Effector memory CD8-positive, alpha-beta T cell (primary cell): ENCODE data around the gene MINAR2.
A peak's percentile ranks its signal among the peaks of the same experiment; 100 is the strongest.

Source experiments
- ATAC-seq: fragments of 150-1000 bp; cut with Tn5 transposase; replicated peaks from 2 replicates; pipeline ENCODE4 v1.10.0; 2021; ENCODE audit warnings: mild to moderate bottlenecking, moderate library complexity
- DNase-seq, 3 experiments: peaks; one replicate each; pipeline ENCODE4 v3.0.0; 2021
- H3K27ac Mint-ChIP-seq, 2 donors: one replicate each; pipeline ENCODE4 v1.8.0; 2022; ENCODE audit warnings: mild to moderate bottlenecking in 2 of 2, mixed read lengths in 2 of 2, moderate library complexity in 2 of 2
- H3K27me3 Mint-ChIP-seq, 2 donors: one replicate each; pipeline ENCODE4 v1.8.0; 2022; ENCODE audit warnings: mixed read lengths in 2 of 2
- H3K36me3 Mint-ChIP-seq: one replicate; pipeline ENCODE4 v1.8.0; 2022; ENCODE audit warnings: mild to moderate bottlenecking, moderate library complexity, mixed read lengths; ENCODE audit not compliant: insufficient read depth
- H3K4me1 Mint-ChIP-seq, 2 donors: one replicate each; pipeline ENCODE4 v1.8.0; 2022; ENCODE audit warnings: low read depth in 2 of 2, mixed read lengths in 2 of 2
- H3K4me3 Mint-ChIP-seq, 2 donors: one replicate each; pipeline ENCODE4 v1.8.0; 2022; ENCODE audit warnings: mild to moderate bottlenecking in 2 of 2, mixed read lengths in 2 of 2, moderate library complexity in 2 of 2
- H3K9me3 Mint-ChIP-seq, 2 donors: one replicate each; pipeline ENCODE4 v1.8.0; 2022; ENCODE audit warnings: mixed read lengths in 2 of 2

MINAR2 gene

DNA sequence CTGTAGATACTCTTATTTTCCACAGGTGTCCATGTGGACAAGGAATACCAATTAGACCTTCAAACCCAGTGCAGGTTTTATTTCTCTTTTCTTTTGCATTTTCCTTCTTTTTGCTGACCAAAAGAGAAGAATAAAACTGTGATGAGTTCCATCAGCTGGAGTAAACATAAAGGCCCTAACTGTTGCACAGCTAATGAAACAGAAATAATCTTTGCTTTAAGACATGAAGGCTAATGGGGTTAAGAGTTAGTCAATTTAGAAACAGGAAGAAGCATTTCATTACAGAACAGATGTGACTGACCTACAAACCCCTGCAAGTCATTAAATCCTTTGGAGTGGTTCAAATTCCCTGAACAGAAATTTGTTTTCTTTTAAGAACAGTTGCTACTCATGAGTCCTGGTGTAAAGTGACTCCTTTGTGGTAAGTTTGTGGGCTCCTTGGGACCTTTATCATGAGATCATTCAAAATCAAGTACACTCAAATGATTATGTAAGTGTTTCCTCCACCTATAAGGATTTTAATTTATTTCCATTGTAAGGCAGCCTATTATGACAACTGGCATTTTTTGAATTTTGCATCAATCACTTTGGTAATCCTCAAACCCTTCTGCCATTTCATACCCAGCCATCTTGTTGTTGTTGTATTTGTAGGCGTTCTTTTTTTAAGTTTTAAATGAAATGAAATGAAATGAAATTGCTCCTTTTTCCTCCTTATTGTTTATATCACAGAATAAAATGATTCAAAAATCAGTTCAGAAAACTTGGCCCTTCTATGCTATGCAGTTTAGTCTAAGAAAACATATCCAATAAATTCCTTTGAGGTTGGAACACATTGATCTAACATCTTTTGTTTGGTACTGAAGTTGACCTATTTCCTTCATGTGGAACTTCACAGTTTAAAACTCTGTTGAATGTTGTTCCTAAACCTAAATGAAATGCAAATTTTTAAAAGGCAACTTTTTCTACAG lies 1.3 kb downstream of the MINAR2 start:
- no peak overlapping the region for H3K4me3 Mint-ChIP-seq
- no peaks in the 10 kb centered on the region for H3K27me3 Mint-ChIP-seq
- H3K36me3 Mint-ChIP-seq = no peaks in the 10 kb centered on the region
- ATAC-seq (no peak), DNase-seq (no peak)
- no peaks in the 10 kb centered on the region for H3K9me3 Mint-ChIP-seq
- no peaks in the 10 kb centered on the region for H3K4me1 Mint-ChIP-seq
- H3K27ac Mint-ChIP-seq = no peak overlapping the region

DNA sequence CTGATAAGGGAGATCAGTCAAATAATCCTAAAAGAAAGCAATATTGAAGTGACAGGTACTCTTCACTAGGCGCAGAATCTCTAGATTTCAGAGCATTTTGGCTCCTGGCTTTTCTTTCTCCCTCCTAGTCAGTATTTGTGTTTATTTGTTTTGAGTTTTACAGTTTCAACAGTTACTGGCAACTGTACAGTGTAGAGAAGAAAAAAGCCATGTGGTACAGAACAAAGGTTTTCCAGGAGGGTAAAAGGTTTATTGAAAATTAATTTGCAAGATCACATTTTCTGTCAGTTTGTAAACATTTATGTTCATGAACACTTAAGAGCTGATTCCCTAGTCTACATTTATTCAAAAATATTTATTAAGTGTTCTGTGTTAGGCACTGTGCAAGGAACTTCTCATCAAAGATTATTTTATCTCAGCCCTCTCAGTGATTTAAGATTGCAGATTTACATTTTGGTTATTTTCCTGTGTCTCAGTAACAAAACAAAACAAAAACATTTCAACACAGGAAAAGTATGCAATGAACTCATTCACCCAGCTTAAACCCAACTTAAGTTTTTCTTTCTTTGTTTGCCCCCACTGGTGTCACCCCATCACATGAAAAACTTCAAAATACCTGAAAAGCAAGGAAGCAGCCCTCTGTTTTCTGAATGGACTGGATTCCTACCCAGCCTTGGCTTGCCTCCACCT lies 12.9 kb downstream of the MINAR2 start:
- Mint-ChIP-seq H3K9me3 (no peaks in the 10 kb centered on the region), H3K4me3 (no peak overlapping the region), H3K36me3 (no peaks in the 10 kb centered on the region), H3K27ac (no peak overlapping the region), H3K4me1 (no peaks in the 10 kb centered on the region), H3K27me3 (no peaks in the 10 kb centered on the region)
- ATAC-seq (no peak), DNase-seq (no peak)

DNA sequence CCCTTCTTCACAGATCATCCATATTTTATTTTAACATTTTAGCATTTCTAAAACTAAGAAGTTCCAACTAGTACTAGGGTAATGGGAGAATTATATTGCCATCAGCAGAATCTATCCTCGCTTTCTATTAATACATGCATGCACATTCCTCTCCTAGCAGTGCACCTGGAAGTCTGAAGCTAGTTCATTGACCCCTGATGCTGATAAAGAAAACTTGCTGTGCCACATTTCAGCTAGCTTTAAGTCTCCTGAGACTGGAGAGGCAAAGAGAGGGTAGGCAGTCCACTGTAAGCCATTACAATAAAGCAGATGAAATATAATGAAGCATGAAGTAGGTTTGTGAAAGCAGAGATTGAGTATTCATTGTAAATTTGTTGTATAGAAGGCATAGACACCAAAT lies 15.8 kb downstream of the MINAR2 start:
- DNase-seq (no peak), ATAC-seq (no peak)
- no peak overlapping the region for H3K4me3 Mint-ChIP-seq
- H3K4me1 Mint-ChIP-seq = no peaks in the 10 kb centered on the region
- no peak overlapping the region for H3K27ac Mint-ChIP-seq
- H3K36me3 Mint-ChIP-seq = no peaks in the 10 kb centered on the region
- H3K9me3 Mint-ChIP-seq = no peaks in the 10 kb centered on the region
- no peaks in the 10 kb centered on the region for H3K27me3 Mint-ChIP-seq

DNA sequence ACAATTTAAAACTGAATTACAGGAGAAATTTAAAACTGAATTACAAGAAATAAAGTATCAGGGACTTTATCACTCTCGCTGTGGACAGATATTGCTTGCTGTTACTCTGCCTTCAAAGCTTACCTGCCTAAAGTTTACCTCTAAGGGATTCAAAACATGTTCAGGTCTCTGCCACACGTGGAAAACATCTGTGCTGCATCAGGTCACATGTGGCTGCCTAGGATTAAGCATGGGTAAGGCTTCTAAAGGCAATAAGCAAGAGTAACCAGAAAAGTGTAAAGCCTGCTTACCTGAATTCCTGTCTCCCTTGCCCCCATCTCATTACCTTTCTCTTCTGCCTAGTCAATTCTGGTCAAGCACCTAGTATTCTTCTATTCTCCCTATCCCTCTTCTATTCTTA lies 18.9 kb downstream of the MINAR2 start:
- DNase-seq = no peak
- no peaks in the 10 kb centered on the region for H3K4me1 Mint-ChIP-seq
- no peaks in the 10 kb centered on the region for H3K27me3 Mint-ChIP-seq
- H3K27ac Mint-ChIP-seq = no peak overlapping the region
- no peaks in the 10 kb centered on the region for H3K9me3 Mint-ChIP-seq
- H3K4me3 Mint-ChIP-seq = no peak overlapping the region
- no peak for ATAC-seq
- H3K36me3 Mint-ChIP-seq = no peaks in the 10 kb centered on the region

DNA sequence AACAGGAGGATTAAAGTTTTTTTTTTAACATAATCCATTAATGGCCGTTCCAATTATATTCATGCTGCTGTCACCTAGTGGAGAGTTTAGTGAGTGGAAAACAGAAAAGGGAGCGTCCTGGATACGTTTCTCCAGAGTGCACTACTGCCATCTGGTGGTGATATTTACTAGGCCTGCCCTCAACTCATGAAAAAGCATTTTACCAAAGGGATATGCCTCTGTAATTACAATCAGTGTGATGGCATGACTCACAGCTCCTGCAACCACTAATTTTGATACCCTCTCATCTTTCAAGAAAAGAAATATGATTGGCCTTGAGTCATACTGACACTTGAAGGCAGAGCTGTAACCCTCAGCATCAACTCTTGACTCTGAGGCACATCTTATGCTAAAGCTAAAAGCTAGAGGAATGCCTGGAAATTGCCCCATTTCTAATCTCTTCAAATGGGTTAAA lies 20.1 kb downstream of the MINAR2 start:
- DNase-seq = peak; percentile 31 to 49 (median 34)
- no peak overlapping the region for H3K27ac Mint-ChIP-seq
- no peak overlapping the region for H3K4me3 Mint-ChIP-seq
- peak; percentile 71 for ATAC-seq
- H3K9me3 Mint-ChIP-seq = no peaks in the 10 kb centered on the region
- no peaks in the 10 kb centered on the region for H3K36me3 Mint-ChIP-seq
- H3K4me1 Mint-ChIP-seq = no peaks in the 10 kb centered on the region
- peaks cover 0 to under 1% of the 10 kb centered on the region in 2 donors for H3K27me3 Mint-ChIP-seq

DNA sequence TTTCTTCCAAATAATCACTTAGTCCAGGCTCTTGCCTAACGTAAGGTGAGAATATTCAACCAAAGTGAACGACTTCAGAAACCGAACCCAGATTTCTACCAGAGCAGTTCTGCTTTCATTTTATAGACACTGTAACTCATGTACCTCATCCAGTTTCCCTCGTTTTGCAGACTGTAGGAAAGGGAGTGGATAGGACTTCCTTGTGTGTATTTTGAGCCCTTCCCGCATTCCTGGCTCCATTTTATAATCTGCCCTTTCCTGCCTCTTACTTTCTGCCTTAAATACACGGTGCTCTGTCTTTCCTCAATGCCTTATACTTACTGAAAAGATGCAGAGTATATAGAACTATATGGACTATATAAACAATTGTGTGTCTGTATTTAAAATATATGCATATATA lies 20.8 kb downstream of the MINAR2 start:
- H3K27me3 Mint-ChIP-seq = peaks cover 0 to 6% of the 10 kb centered on the region in 2 donors
- no peak overlapping the region for H3K4me3 Mint-ChIP-seq
- no peak for DNase-seq
- no peaks in the 10 kb centered on the region for H3K4me1 Mint-ChIP-seq
- no peak for ATAC-seq
- no peaks in the 10 kb centered on the region for H3K9me3 Mint-ChIP-seq
- no peaks in the 10 kb centered on the region for H3K36me3 Mint-ChIP-seq
- H3K27ac Mint-ChIP-seq = no peak overlapping the region

DNA sequence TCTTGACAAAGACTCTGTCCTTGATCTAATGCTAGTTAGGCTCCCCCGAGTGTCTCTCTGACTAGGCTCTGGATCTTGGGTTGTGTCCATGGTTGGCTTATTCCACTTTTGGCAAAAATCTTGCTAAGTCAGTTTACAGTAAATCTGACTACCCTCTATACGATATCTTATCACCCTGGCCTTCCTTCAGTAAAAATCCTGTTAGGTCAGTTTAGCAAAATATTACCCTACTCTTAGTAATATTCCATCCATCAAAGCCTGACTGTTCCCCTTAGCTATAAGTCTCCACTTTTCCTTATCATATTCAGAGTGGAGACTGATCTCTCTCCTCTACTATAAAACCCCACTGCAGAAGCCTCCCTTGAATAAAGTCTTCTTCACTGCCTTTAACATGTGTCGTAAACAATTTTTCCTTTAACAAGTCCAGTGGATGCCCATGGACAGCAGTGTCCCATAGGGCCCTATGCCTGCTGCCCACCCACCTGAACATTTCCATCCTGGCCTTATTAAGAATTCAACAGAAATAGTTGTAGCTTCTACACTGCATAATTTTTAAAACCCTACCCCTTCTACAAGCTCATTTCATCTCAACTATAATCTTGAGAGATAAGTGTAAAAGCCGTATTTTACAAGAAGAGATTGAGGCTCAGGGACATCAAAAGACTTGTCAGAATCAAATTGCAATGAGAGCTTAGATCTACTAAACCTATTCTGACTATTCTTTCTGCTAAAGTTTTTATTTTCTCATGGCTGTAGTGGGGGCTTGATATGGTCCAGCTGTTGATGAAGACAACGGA lies 22.3 kb downstream of the MINAR2 start:
- H3K36me3 Mint-ChIP-seq = no peaks in the 10 kb centered on the region
- ATAC-seq (no peak), DNase-seq (no peak)
- no peak overlapping the region for H3K4me3 Mint-ChIP-seq
- H3K4me1 Mint-ChIP-seq = no peaks in the 10 kb centered on the region
- no peaks in the 10 kb centered on the region for H3K9me3 Mint-ChIP-seq
- H3K27ac Mint-ChIP-seq = no peak overlapping the region
- H3K27me3 Mint-ChIP-seq = peaks cover 0 to 6% of the 10 kb centered on the region in 2 donors

DNA sequence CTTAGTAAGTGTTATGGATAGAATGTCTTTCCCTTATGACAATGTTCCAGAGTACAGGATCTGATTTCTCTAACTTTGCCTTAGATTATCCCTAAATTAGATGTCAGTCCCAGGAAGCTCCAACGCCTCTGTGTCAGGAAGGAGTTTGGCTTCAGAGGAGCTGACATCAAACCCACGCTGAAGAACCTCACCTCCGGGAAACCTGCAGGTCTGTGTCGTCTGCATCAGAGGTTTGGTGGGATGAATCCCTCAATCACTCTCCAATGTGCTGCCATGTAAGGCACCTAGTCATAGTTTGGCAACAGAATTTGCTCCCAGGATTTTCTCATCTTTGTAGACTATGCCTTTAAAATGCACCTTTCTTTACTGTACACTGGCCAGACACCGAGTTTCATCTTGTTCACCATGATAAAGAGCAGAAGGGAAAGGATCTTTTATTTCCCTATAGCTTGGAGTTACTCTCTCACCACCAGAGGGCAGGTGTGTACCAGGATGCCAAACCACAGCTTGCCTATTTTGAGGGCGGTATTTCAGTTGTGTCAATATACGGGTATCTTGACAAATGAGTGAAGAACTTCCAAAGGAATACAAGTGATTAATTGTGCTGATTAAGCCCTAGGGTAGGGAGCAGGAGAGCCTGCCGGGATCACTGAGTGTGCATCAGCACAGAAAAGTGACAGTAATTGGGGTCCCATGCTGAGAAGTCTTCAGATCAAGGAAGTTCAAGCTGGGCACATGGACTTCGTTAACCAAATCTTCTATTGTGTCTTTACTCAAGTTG lies 23.4 kb downstream of the MINAR2 start:
- ATAC-seq (peak; percentile 62), DNase-seq (peak; percentile 7 to 36 (median 20))
- Mint-ChIP-seq H3K4me3 (no peak overlapping the region), H3K36me3 (no peaks in the 10 kb centered on the region), H3K4me1 (no peaks in the 10 kb centered on the region), H3K27me3 (peaks cover 0 to 6% of the 10 kb centered on the region in 2 donors), H3K27ac (no peak overlapping the region), H3K9me3 (no peaks in the 10 kb centered on the region)

DNA sequence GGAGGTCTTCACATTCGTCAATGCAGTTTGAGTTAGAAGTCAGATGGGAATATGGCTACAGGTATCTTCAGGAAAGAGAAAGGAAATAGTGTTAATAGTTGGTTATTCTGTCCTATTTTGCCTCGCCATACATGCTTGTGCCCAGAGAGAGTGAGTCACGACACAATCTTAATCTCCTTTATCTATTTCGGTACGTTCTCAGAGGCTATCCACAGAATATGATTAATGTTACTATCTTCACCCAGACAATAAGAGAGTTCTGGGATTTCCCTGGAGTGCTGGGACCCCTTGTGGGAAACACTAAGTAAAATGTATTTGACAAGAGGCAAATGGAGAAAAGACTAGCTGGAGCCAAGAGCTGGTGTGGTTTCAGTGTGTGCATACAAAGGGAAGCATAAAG lies 25.5 kb downstream of the MINAR2 start:
- Mint-ChIP-seq H3K36me3 (no peaks in the 10 kb centered on the region), H3K9me3 (no peaks in the 10 kb centered on the region), H3K27ac (no peak overlapping the region), H3K4me3 (no peak overlapping the region), H3K27me3 (peaks cover 0 to 6% of the 10 kb centered on the region in 2 donors), H3K4me1 (no peaks in the 10 kb centered on the region)
- ATAC-seq (no peak), DNase-seq (no peak)

DNA sequence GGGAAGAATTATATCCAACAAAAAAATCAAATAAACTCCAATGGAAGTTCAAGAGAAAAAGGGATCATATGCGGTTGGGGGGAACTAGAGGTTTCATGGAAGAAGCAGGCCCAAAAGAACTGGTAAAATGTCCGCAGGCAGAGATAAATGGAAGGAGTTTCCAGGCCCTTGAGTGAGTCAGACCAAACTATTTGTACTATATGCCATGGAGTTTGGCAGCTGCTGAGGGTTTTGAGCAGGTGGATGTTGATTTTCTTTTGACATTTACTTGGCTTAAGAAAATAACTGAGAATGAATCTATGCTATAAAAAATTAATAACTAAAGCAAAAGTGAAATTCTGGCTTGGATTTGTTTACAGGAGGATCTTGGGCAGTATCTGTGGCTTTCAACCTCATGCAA lies 33.7 kb downstream of the MINAR2 start:
- Mint-ChIP-seq H3K4me3 (no peak overlapping the region), H3K27me3 (peaks cover 0 to 7% of the 10 kb centered on the region in 2 donors), H3K27ac (no peak overlapping the region), H3K9me3 (no peaks in the 10 kb centered on the region), H3K36me3 (no peaks in the 10 kb centered on the region), H3K4me1 (no peaks in the 10 kb centered on the region)
- no peak for DNase-seq
- ATAC-seq = no peak

DNA sequence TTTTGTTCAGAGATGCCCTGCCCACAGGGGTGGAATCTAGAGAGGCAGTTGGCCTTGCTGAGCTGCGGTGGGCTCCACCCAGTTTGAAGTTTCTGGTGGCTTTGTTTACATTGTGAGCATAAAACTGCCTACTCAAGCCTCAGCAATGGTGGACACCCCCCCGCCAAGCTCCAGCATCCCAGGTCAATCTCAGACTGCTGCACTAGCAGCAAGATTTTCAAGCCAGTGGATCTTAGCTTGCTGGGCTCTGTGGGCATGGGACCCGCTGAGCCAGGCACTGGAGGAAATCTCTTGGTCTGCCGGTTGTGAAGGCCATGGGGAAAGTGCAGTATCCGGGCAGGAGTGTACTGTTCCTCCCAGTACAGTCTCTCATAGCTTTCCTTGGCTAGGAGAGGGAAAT lies 55.5 kb downstream of the MINAR2 start:
- no peak overlapping the region for H3K4me3 Mint-ChIP-seq
- no peak overlapping the region for H3K27ac Mint-ChIP-seq
- H3K36me3 Mint-ChIP-seq = no peaks in the 10 kb centered on the region
- no peak for DNase-seq
- H3K27me3 Mint-ChIP-seq = peaks cover 0 to 8% of the 10 kb centered on the region in 2 donors
- peaks cover 10 to 15% of the 10 kb centered on the region in 2 donors for H3K9me3 Mint-ChIP-seq
- no peak for ATAC-seq
- no peaks in the 10 kb centered on the region for H3K4me1 Mint-ChIP-seq

DNA sequence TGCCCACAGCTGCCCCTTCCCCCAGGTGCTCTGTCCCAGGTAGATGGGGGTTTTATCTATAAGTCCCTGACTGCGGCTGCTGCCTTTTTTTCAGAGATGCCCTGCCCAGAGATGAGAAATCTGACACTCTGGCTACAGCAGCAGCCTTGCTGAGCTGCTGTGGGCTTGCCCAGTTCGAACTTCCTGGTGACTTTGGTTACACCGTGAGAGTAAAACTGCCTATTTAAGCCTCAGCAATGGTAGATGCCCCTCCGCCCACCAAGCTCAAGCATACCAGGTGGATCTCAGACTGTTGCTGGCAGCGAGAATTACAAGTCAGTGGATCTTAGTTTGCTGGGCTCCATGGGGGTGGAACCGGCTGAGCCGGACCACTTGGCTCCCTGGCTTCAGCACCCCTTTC lies 56.8 kb downstream of the MINAR2 start:
- Mint-ChIP-seq H3K9me3 (peaks cover 7% of the 10 kb centered on the region in 2 donors), H3K27me3 (peaks cover 0 to 8% of the 10 kb centered on the region in 2 donors), H3K4me3 (no peak overlapping the region), H3K4me1 (no peaks in the 10 kb centered on the region), H3K36me3 (no peaks in the 10 kb centered on the region), H3K27ac (no peak overlapping the region)
- DNase-seq (no peak), ATAC-seq (no peak)
